22Rv1 (cell line): Measurements from ENCODE around the gene BCAS4.

Source experiments
- ZFX ChIP-seq: fragments of 450-650 bp; IDR thresholded peaks from 2 replicates; pipeline ENCODE4 v1.6.1; 2017; ENCODE audit warnings: antibody characterized with exemption, borderline replicate concordance
- TF ChIP-seq, protein P1 (sequence below): fragments of 450-650 bp; IDR thresholded peaks from 2 replicates; pipeline ENCODE4 v1.5.1; 2017; ENCODE audit warnings: mild to moderate bottlenecking

- TF ChIP-seq, protein P1, sequence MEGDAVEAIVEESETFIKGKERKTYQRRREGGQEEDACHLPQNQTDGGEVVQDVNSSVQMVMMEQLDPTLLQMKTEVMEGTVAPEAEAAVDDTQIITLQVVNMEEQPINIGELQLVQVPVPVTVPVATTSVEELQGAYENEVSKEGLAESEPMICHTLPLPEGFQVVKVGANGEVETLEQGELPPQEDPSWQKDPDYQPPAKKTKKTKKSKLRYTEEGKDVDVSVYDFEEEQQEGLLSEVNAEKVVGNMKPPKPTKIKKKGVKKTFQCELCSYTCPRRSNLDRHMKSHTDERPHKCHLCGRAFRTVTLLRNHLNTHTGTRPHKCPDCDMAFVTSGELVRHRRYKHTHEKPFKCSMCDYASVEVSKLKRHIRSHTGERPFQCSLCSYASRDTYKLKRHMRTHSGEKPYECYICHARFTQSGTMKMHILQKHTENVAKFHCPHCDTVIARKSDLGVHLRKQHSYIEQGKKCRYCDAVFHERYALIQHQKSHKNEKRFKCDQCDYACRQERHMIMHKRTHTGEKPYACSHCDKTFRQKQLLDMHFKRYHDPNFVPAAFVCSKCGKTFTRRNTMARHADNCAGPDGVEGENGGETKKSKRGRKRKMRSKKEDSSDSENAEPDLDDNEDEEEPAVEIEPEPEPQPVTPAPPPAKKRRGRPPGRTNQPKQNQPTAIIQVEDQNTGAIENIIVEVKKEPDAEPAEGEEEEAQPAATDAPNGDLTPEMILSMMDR, result no peak
- TF ChIP-seq ZFX, result no peak
These were observed 124.7 kb downstream of the BCAS4 start for GRCh38 chr20:50919567-50919966.
